ENCODE data around the gene SPOCK3. TPM values are rescaled to one million over a fixed set of nuclear protein-coding genes. Genes with fewer than 3 reads are reported as not detected.

The SPOCK3 gene
- total RNA-seq, 6 experiments from 2014 or later: 0.27 to 0.95 (median 0.56) TPM; not detected in 3

DNA sequence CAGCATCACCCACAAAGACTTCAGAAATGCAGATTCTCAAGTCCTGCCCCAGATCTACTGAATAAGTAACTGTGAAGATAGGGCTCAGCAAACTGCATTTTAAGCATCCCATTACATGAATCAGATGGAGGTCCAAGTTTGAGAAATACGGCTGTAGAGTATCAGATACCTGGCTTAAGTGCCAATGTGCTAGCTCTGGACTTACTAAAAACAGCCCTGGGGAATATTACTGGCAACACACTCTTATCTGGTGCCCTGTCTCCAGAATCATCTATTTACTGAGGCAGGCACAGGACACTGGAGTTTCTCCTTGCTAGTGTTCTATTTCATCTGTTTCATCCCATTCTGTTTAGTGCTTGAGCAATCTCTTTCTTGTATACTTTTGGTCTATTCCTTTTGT lies 105.1 kb downstream of the SPOCK3 start:
- no peak for TF ChIP-seq POLR2A (IDR thresholded peaks at IDR 0.05)
- no peak for TF ChIP-seq CTCF (IDR thresholded peaks at IDR 0.05)
- ATAC-seq (no peak), DNase-seq (no peak)
- no peaks in the 10 kb centered on the region for H3K27me3 ChIP-seq
- H3K4me1 ChIP-seq: no peaks in the 10 kb centered on the region
- H3K36me3 ChIP-seq: no peaks in the 10 kb centered on the region
- intact Hi-C loops (cut with DNase I): no loop called here
- H3K9me3 ChIP-seq: no peaks in the 10 kb centered on the region
- no peak overlapping the region for H3K27ac ChIP-seq
- no peak overlapping the region for H3K4me3 ChIP-seq
- no CpG with 5 or more reads among the region's 1 CpG for WGBS (ENCODE audit: insufficient coverage, low coverage, low lambda C conversion rate, missing lambda C conversion rate)

DNA sequence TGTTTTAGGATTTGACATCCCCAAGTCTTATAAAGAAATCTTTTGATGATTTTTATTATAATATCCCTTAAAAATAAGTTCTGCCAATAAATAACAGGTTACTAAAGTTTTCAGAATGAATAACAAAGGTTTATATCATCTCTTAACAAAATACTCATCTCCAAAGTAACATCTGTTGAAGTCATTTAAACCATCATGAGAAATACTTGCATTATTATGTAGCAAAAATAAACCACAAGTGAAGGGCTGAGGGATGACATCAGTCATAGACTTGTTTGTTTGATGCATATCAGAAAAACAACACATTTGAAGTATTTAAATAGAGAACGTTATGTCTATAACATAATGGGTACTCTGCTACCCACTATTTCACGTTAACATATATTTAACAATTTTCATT lies 114.9 kb downstream of the SPOCK3 start:
- no peaks in the 10 kb centered on the region for H3K9me3 ChIP-seq
- intact Hi-C loops (cut with DNase I): no loop called here
- ATAC-seq (no peak), DNase-seq (no peak)
- H3K27ac ChIP-seq: no peak overlapping the region
- H3K27me3 ChIP-seq: no peaks in the 10 kb centered on the region
- no peak overlapping the region for H3K4me3 ChIP-seq
- H3K4me1 ChIP-seq: no peaks in the 10 kb centered on the region
- H3K36me3 ChIP-seq: no peaks in the 10 kb centered on the region
- TF ChIP-seq POLR2A (IDR thresholded peaks at IDR 0.05) (no peak), CTCF (IDR thresholded peaks at IDR 0.05) (no peak)
- 36% methylated on average over 2 of the region's 2 CpGs for WGBS (ENCODE audit: insufficient coverage, low coverage, low lambda C conversion rate, missing lambda C conversion rate)

DNA sequence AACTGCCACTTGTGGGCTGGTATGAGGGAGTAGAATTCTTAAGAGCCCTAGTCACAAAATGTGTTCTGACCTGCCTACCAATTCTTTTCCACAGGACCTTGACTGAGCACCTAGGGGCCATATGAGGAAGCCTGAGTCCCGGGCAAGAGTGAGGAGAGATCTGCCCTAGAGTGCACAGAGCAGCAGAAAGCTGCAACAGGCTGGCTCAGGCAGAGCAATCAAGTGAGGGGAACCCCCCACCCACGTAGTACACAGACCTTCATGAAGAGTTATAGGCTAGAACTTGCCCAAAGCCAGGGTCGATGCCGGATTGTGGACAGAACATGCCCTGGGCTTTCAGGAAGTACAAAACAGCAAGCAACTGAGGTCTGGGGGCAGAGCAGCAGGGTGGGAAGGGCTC lies 117.0 kb downstream of the SPOCK3 start:
- TF ChIP-seq CTCF (IDR thresholded peaks at IDR 0.05) (no peak), POLR2A (IDR thresholded peaks at IDR 0.05) (no peak)
- H3K36me3 ChIP-seq: no peaks in the 10 kb centered on the region
- H3K4me1 ChIP-seq: no peaks in the 10 kb centered on the region
- WGBS (ENCODE audit: insufficient coverage, low coverage, low lambda C conversion rate, missing lambda C conversion rate): 46% methylated on average over 3 of the region's 4 CpGs
- intact Hi-C loops (cut with DNase I): no loop called here
- no peaks in the 10 kb centered on the region for H3K9me3 ChIP-seq
- DNase-seq (no peak), ATAC-seq (no peak)
- H3K4me3 ChIP-seq: no peak overlapping the region
- H3K27me3 ChIP-seq: no peaks in the 10 kb centered on the region
- no peak overlapping the region for H3K27ac ChIP-seq

GRCh38 chr4:167114416-167114971 lies 119.8 kb downstream of the SPOCK3 start:
- Histone ChIP-seq H3K4me3 (no peak overlapping the region), H3K9me3 (no peaks in the 10 kb centered on the region), H3K27me3 (no peaks in the 10 kb centered on the region), H3K4me1 (no peaks in the 10 kb centered on the region), H3K27ac (no peak overlapping the region), H3K36me3 (no peaks in the 10 kb centered on the region)
- ATAC-seq (no peak), DNase-seq (no peak)
- intact Hi-C loops (cut with DNase I): no loop called here
- WGBS (ENCODE audit: insufficient coverage, low coverage, low lambda C conversion rate, missing lambda C conversion rate): 83% methylated on average over 4 of the region's 4 CpGs
- no peak for TF ChIP-seq POLR2A (IDR thresholded peaks at IDR 0.05)
- TF ChIP-seq CTCF (IDR thresholded peaks at IDR 0.05): no peak

DNA sequence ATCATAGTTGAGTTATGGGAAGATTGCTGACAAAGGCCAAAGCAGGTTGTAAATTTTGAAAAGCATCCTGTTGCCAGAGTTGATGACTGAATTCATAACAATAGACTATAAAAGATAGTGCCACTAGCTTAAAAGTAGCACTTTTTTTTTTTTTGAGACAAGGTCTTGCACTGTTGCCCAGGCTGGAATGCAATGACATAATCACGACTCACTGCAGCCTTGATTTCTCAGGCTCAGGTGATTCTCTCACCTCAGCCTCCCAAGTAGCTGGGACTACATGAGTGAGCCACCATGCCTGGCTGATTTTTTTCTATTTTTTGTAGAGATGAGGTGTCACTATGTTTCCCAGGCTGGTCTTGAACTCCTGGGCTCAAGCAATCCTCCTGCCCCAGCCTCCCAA lies 122.7 kb downstream of the SPOCK3 start:
- ATAC-seq (no peak), DNase-seq (no peak)
- intact Hi-C loops (cut with DNase I): no loop called here
- H3K4me1 ChIP-seq: no peaks in the 10 kb centered on the region
- H3K4me3 ChIP-seq: no peak overlapping the region
- WGBS (ENCODE audit: insufficient coverage, low coverage, low lambda C conversion rate, missing lambda C conversion rate): 100% methylated on average over 1 of the region's 1 CpG
- TF ChIP-seq CTCF (IDR thresholded peaks at IDR 0.05) (no peak), POLR2A (IDR thresholded peaks at IDR 0.05) (no peak)
- H3K27ac ChIP-seq: no peak overlapping the region
- H3K36me3 ChIP-seq: no peaks in the 10 kb centered on the region
- H3K9me3 ChIP-seq: no peaks in the 10 kb centered on the region
- no peaks in the 10 kb centered on the region for H3K27me3 ChIP-seq

All from right lobe of liver (tissue), 6 donors.